ENCODE results near the gene EEF1AKMT4.

The EEF1AKMT4 gene

GRCh38 chr3:184305577-184305976 lies 56.1 kb downstream of the EEF1AKMT4 start:
- DNase-seq: no peak

DNA sequence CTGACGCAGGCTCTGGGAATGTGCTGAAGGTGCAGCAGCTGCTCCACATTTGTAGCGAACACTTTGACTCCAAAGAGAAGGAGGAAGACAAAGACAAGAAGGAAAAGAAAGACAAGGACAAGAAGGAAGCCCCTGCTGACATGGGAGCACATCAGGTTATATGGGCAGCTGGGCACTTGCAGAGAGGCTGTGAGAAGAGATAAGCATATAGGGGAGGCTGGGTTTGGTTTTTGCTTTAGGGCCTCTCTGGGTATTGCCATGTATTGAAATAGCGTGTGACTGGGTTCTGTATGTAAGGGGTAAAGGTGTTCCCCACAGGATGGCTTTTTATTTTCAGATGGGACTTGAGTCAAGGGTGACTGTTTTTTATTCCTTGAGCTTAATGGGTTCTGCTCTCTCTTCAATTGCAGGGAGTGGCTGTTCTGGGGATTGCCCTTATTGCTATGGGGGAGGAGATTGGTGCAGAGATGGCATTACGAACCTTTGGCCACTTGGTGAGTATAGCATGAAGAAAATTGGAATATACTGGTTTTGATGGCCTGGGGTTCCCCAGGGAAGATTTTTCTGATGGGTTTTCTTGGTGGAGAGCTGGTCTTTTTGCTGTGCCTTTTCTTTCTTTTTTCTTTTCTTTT lies 57.0 kb downstream of the EEF1AKMT4 start:
- no peak for DNase-seq

GRCh38 chr3:184307915-184308314 lies 58.4 kb downstream of the EEF1AKMT4 start:
- no peak for DNase-seq
